GM18867 (cell line): ENCODE data around the gene ARHGAP40.

Source experiments
- ATAC-seq: cut with Tn5 transposase; IDR thresholded peaks from one replicate; pipeline ENCODE4 v1.9.1; 2021; ENCODE audit warnings: mild to moderate bottlenecking, moderate library complexity; ENCODE audit not compliant: unreplicated experiment

ARHGAP40 gene

DNA sequence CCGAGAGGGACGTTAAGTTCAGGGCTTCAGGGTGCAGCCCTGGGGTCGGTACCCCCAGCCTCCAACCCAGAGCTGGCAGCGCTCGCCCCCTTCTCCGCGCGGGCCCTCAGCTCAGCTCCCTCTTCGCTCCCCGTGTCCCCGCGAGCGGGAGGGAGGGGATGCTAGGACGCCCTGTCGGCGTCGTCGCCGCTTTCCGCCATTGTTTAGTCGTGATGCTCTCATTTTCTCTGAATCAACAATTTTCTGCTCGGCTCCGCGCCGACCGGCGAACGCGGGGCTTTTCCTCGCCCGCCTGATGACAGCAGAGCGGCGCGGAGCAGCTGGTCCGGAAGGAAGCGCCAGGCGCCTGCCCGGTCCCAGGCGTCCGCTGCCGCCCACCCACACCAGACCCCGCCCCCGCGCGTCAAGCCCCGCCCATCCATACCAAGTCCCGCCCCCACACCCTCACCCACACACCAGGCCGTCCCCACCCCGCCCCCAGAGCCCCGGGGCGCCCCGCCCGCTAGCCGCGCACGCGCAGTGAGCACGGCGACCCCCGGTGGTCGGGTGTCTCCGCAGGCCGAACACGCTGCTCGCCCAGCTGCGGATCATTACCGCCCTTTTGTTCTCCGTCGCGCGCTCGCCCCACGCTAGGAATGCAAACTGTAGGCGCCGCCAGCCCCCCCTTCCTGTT lies 72.6 kb downstream of the ARHGAP40 start:
- ATAC-seq: peak; percentile 60

DNA sequence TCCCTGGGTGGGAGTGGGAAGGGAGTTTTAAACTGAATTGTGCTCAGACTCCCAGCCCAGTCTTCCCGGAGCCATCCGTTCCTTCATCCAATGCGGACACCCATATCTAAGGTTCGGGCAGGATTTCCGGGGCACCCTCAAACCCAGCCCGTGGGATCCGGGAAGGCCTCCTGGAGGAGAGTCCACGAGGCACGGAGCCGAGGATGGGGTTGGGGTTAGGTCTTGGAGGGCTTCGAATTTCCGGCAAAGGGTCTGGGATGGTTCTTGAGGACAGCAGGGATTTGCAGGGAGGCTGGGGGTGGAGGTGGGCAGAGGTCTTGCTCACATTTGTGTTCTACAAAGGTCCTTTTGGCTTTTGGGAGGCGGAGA lies 73.1 kb downstream of the ARHGAP40 start:
- ATAC-seq: no peak

DNA sequence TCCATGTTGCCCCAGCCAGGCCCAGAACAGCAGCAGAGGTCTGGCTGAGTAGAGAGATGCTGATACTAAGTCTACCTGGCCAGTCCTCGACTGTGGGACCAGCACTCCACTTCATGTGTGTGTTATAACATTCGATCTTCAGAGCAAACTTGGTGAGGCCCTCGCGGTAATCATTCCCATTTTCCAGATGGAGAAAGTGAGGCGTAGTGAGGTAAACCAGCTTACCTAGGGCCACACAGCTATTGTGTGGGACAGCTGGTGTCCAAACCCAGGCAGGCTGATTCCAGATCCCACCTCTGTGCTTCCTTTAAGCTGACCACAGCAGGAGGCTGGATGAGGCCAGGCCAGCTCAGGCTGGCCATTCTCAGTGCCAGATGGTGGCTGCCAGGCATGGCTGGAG lies 75.0 kb downstream of the ARHGAP40 start:
- ATAC-seq: no peak

DNA sequence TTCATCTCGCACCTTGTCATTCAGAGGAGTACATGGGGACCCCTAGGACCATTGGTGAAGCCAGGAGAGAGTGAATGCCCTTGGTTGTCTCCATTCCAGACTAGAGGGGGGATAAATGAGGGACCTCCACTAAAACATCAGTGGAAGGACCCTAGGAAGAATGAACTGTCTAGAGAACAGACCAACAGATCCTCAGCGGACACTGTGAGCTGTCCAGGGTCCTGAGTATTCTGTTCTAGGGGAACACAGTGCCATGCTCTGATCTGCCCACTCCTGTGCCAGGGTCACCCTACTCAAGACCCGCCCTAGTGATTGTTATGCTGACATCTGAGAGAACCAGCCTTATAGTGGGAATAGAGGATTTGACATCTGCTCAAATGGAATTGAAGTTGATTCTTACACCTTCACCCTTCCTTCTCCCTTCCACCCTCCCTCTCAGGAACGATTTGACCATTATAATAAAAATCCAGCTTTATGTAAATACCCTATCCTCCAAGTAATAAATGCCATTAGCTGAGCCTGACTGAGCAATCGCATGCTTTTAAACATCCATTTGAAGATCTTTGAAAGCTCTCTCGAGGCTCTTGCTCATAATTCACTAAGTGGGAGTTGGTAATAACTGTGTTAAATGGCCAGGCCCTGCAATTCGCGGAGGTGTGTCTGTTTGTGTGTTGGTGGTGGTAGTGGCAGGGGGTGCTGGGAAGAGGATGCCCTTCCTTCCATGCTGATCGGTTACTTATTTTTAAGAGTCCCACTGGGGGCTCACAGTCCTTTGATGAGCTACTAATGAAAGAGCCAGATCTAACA lies 79.1 kb downstream of the ARHGAP40 start:
- no peak for ATAC-seq

DNA sequence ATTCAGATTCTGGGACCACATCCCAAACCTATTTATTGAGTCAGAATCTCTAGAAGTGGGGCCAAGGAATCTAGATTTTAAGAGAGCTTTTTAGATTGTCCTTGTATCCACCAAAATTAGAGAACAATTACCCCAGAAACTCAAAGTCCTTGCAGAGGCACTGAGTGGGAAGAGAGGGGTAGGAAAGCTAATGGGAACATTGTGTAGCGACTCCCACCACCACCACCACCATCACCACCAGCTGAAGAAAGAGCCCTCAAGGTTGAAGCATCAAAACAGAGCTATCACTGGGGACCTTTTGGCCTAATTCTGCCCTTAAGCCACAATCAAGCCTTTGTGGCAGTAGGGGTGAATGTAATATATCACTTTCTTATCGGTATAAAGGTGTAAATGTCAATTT lies 83.7 kb downstream of the ARHGAP40 start:
- ATAC-seq: no peak

DNA sequence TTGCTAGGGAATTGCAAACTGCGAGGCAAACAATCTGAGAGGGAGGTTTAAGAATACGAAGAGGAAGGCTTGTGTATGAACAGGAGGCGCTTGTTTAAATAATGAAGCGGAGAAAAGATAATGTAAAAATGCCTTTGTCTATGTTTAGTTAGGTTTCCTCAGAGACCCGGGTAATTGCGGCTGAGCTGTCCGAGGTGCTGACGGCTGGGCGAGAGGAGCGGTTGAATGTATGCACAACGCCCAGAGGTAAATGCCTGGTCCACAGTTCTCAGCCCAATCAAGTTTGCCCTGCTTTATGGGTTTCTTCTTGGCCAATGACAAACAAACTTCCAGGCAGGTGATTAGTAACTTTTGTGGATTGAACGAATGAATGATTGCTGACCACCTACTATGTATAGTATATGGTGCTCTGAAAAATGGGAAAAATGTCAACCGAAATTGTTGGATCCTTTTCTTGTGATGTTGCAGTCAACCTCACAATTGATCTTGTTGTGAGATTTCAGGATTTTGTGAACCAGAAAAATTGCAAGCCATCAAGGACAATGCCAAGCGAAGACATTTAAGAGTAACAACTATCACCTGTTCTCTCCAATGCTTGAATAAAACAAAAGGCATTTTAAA lies 84.4 kb downstream of the ARHGAP40 start:
- no peak for ATAC-seq

DNA sequence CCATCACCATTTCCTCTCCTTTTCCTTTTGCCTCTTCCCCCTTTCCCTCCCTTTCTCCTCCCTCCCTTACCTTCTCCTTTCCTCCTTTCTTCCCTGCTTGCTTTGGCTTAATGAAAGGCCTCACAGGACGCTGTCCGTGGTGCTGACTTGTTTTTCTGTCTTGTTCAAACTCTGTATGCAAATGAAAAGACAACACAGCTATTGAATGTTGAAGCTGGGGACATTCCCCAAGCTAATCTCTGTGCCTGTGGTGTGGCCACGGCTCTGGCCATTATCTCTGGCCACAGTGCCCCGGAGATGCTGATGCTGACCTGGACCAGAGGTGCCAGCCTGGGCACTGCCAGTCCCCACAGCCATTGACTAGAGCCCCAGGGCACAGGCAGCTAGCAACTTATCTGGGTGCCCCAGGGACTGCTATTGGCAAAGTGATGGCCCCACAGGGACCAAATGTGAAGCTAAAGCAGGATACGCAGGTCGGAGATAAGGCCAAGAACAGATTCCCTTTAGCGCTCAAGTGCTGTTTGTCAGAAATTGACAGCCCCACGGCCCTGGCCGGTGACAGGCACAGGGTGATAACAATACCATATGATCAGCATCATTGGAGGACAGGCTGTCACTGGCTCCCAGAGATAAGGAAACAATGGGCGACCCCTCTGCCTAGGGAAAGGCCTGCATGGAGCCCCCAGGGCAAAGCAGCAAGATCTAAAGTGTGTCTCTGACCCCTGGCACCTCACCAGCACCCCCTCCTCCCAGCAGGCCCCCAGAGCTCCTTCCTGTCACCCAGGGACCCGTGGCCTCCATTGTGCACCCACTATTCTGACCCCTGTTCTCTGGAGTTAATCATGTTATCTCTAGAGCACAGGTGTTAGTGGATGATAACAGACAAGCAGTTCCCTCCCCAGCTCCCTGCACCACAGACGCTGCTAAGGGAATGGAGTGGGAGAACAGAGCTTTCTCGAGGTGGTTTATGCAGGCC lies 91.1 kb downstream of the ARHGAP40 start:
- no peak for ATAC-seq

DNA sequence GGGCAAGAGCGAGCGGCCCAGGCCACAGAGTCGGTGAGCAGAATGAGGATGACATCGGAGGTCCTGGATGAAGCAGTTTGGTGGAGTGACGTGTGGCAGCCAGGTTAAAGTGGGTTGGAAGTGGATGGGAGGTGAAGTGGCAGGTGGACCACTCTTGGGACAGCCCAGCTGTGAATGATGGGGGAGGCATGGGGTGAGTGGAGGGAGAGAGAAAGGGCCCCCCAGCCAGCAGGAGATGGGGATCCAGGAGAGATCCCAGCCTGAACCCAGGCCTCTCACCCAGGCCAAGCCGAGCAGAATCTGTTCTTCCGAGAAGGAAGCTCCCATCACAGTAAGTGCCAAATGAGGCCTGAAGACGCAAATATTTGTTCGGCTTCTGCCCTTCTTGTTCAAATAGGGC lies 95.7 kb downstream of the ARHGAP40 start:
- ATAC-seq: no peak

DNA sequence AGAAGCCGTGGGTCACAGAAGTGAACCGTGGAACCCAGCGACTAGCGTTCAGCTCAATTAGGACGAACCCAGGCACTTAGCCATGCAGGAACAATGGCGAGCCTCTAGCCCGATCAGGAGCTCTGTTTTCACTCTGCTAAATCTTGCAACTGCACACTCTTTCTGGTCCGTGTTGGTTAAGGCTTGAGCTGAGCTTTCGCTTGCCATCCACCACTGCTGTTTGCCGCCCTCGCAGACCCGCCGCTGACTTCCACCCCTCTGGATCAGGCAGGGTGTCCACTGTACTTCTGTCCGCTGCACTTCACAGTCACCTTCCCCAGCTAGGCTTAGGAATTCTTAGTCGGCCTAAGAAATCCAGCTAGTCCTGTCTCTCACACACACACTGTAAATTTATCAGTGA lies 96.9 kb downstream of the ARHGAP40 start:
- ATAC-seq: no peak

DNA sequence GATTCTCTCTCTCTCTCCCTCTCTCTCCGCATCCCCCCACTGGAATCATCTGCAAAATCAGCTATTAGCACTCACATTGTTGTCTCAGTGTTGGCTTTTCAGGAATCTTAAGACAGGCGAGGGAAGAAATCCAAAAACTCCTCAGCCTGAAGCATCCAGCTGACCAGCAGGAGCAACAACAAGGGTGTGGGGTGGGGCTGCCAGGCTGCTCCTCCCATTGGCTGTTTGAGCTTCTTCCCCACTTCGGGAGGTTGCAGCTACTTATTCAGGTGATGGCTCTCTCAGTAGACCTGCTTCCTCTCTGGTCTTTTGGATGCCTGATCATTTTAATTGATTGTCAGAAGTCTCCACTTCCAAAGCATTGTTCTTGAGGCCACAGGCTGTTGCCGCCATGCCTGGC lies 98.5 kb downstream of the ARHGAP40 start:
- no peak for ATAC-seq
